ENCODE results near the gene PPFIBP1.
"Not testable (repeated sequence)": the region's sequence is repeated elsewhere in the genome, so short reads cannot be mapped to it uniquely, and the experiment has no call there.

PPFIBP1 gene

GRCh38 chr12:27577688-27578087 is 53.7 kb downstream of the PPFIBP1 start:
- DNase-seq (ENCODE audit: low spot score): no peak
- in situ Hi-C loops (cut with MboI; ENCODE audit: low pct_unique_long_range_greater_than_20kb, low sequenced_read_pairs, unreplicated experiment): no loop called here
- TF ChIP-seq, protein P1, sequence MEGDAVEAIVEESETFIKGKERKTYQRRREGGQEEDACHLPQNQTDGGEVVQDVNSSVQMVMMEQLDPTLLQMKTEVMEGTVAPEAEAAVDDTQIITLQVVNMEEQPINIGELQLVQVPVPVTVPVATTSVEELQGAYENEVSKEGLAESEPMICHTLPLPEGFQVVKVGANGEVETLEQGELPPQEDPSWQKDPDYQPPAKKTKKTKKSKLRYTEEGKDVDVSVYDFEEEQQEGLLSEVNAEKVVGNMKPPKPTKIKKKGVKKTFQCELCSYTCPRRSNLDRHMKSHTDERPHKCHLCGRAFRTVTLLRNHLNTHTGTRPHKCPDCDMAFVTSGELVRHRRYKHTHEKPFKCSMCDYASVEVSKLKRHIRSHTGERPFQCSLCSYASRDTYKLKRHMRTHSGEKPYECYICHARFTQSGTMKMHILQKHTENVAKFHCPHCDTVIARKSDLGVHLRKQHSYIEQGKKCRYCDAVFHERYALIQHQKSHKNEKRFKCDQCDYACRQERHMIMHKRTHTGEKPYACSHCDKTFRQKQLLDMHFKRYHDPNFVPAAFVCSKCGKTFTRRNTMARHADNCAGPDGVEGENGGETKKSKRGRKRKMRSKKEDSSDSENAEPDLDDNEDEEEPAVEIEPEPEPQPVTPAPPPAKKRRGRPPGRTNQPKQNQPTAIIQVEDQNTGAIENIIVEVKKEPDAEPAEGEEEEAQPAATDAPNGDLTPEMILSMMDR (IDR thresholded peaks at IDR 0.05; ENCODE audit: extremely low read depth, insufficient read depth, missing control alignments): no peak

- in situ Hi-C loops (cut with MboI; ENCODE audit: low pct_unique_long_range_greater_than_20kb, low sequenced_read_pairs, unreplicated experiment): no loop called here
- TF ChIP-seq, protein P1 (IDR thresholded peaks at IDR 0.05; ENCODE audit: extremely low read depth, insufficient read depth, missing control alignments): no peak
- DNase-seq (ENCODE audit: low spot score): no peak
Measured at GRCh38 chr12:27578689-27579372, 54.8 kb downstream of the PPFIBP1 start.

DNA sequence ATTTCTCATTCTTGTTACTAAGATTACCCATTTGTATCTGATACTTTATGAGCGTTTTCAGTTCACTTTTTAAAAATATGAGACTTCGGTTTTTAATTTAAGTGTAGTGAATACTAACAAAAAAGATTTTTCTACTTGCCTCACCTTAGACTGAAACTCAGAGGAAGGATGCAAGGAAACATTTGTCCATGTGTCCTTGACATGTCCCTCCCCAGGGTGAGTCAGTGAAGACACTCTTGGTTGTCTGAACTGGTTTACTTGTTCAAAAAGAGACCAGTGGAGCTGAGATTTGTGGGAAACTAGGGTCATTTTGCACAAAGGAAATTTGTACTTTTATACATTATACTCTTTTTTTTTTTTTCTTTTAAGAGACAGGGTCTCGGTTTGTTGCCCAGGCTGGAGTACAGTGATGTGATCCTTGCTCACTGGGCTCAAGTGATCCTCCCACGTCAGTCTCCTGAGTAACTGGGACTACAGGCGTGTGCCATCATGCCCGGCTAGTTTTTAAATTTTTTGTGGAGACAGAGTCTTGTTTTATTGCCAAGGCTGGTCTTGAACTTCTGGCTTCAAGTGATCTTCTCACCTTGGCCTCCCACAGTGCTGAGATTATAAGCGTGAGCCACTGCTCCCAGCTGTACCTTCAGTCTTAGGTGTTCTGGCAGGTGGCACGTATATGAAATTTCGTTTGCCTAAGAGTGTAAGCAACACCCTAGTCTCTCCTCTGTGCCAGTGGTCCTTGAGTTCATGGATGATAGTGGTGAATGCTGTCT is 56.7 kb downstream of the PPFIBP1 start:
- TF ChIP-seq, protein P1 (IDR thresholded peaks at IDR 0.05; ENCODE audit: extremely low read depth, insufficient read depth, missing control alignments): no peak
- in situ Hi-C loops (cut with MboI; ENCODE audit: low pct_unique_long_range_greater_than_20kb, low sequenced_read_pairs, unreplicated experiment): no loop called here
- no peak for DNase-seq (ENCODE audit: low spot score)

DNA sequence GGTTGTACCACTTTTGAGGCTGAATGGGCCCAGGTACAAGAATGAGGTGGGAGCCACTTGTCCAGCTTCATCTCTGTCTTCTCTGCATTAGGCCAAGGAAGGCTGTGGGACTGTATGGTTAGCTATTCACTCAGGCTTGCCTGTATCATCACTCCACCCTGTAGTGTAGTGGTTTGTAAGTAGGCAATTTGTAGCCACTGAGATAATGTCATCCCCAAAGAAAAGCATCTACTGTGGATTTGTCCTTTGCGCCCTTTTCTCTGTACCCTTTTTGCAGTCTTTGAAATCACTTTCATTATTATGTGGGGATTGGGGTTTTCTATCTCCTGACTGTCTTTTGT is 57.3 kb downstream of the PPFIBP1 start:
- in situ Hi-C loops (cut with MboI; ENCODE audit: low pct_unique_long_range_greater_than_20kb, low sequenced_read_pairs, unreplicated experiment); DNase-seq (ENCODE audit: low spot score): not testable (repeated sequence)

DNA sequence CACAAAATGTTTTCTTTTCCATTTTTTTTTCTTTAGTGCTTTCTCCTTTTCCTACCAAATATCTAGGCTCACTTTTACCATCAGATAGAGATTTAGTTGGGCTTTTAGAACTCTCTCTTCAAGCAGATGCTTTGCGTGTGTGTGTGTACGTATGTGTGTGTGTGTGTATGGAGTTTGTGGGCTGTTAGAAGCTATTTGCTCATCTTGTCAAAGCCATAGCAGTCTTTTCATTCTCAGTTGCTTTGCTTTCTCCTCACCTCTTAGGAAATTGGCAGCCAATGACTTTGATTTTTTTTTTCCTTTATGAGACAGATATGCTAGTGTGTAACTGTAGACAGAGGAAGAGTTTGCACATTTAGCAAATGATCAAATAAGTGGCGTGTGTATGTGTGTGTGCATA is 57.8 kb downstream of the PPFIBP1 start:
- in situ Hi-C loops (cut with MboI; ENCODE audit: low pct_unique_long_range_greater_than_20kb, low sequenced_read_pairs, unreplicated experiment); DNase-seq (ENCODE audit: low spot score): not testable (repeated sequence)

DNA sequence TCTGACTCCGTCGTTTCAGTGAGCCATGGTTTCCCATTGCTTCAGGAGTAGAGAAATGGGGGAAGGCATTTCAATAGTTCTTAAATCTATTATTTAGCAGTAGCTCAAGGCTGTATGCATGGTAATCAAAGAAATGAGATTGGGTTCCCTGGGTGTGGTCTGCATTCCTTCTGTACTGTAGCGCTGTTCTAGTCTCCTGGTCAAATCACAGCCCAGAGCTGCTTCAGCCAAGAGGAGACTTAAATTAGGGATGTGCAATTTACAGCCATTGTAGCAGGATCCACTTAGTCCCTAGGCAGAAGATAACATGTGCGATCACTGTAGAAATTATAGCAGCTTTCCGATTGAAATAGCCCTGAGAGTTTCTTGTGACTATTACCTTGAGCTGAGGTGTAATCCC is 58.4 kb downstream of the PPFIBP1 start:
- in situ Hi-C loops (cut with MboI; ENCODE audit: low pct_unique_long_range_greater_than_20kb, low sequenced_read_pairs, unreplicated experiment); DNase-seq (ENCODE audit: low spot score): not testable (repeated sequence)

- in situ Hi-C loops (cut with MboI; ENCODE audit: low pct_unique_long_range_greater_than_20kb, low sequenced_read_pairs, unreplicated experiment): no loop called here
- TF ChIP-seq, protein P1 (IDR thresholded peaks at IDR 0.05; ENCODE audit: extremely low read depth, insufficient read depth, missing control alignments): no peak
- DNase-seq (ENCODE audit: low spot score): no peak
Measured at GRCh38 chr12:27583057-27583797, 59.2 kb downstream of the PPFIBP1 start.

DNA sequence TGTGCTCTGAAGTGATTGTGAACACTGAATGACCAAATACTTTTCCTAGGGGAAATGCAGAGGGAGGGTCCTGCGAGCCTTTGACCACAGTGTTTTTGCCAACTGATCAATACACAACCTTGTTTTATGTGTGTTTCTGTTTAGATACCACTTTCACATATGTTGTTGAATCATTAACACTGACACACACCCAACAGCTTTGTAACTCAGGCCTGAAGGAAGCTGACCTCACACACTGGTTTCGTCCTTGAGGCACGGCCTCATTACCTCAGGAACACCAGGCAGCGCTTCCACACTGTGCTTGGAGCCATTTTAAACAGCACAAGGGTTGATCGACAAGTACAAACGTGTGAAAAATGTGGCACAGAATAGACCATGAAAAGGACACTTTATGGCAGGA is 60.0 kb downstream of the PPFIBP1 start:
- DNase-seq (ENCODE audit: low spot score): no peak
- in situ Hi-C loops (cut with MboI; ENCODE audit: low pct_unique_long_range_greater_than_20kb, low sequenced_read_pairs, unreplicated experiment): no loop called here
- TF ChIP-seq, protein P1 (IDR thresholded peaks at IDR 0.05; ENCODE audit: extremely low read depth, insufficient read depth, missing control alignments): no peak

All from GM13977 (cell line).